Gastrocnemius medialis (tissue), 4 donors: ENCODE measurements around the gene EIF3F.

ENCODE experiments used
- POLR2A ChIP-seq, 2 donors: fragments of 450-650 bp; IDR thresholded peaks; one replicate each; pipeline ENCODE4 v1.6.1; 2017; ENCODE audit warnings: antibody characterized with exemption in 2 of 2, mild to moderate bottlenecking in 2 of 2, moderate library complexity in 2 of 2
- TF ChIP-seq, protein P1 (sequence below), 5 experiments: fragments of 450-650 bp in 3 of 5; fragments of 200-600 bp in 2 of 5; sonication (generic) in 2 of 5; IDR thresholded peaks in 4 of 5; conservative IDR thresholded peaks in 1 of 5; 1 replicate in 4 of 5; 2 replicates in 1 of 5; pipeline ENCODE4 v1.5.1; 2016 to 2019; ENCODE audit warnings: antibody characterized with exemption in 5 of 5, mild to moderate bottlenecking in 3 of 5, moderate library complexity in 3 of 5

DNA sequence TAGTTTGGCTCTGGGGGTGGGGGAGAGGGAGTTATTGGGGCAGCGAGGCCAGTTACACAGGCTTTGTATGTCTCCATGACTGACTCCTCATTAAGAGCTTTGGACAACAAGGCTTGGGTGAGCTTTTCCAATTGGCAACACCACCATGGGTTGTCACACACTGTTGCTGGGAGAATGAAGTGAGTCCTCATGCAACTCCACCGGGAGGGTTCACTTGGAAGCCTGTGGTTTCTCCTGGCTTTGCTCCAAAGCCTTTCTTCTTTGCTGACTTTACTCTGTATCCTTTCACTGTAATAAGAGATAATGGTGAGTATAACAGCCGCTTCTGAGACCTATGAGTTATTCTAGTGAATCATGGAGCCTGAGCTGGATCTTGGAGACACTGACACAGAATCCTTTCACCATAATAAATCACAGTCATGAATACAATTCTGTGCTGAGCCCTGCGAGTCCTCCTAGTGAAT lies 24.9 kb downstream of the EIF3F start:
- TF ChIP-seq, protein P1, sequence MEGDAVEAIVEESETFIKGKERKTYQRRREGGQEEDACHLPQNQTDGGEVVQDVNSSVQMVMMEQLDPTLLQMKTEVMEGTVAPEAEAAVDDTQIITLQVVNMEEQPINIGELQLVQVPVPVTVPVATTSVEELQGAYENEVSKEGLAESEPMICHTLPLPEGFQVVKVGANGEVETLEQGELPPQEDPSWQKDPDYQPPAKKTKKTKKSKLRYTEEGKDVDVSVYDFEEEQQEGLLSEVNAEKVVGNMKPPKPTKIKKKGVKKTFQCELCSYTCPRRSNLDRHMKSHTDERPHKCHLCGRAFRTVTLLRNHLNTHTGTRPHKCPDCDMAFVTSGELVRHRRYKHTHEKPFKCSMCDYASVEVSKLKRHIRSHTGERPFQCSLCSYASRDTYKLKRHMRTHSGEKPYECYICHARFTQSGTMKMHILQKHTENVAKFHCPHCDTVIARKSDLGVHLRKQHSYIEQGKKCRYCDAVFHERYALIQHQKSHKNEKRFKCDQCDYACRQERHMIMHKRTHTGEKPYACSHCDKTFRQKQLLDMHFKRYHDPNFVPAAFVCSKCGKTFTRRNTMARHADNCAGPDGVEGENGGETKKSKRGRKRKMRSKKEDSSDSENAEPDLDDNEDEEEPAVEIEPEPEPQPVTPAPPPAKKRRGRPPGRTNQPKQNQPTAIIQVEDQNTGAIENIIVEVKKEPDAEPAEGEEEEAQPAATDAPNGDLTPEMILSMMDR (IDR thresholded peaks at IDR 0.05 in 4 of 5, conservative IDR thresholded peaks at IDR 0.05 in 1 of 5): no peak
- no peak for TF ChIP-seq POLR2A (IDR thresholded peaks at IDR 0.05)
